GM18511 (cell line): ENCODE results near the gene BDNF.
"Not testable (repeated sequence)": the region's sequence is repeated elsewhere in the genome, so short reads cannot be mapped to it uniquely, and the experiment has no call there.

Experiments
- ATAC-seq: cut with Tn5 transposase; IDR thresholded peaks from one replicate; pipeline ENCODE4 v1.9.1; 2021; ENCODE audit warnings: mild to moderate bottlenecking, moderate library complexity; ENCODE audit not compliant: unreplicated experiment

The BDNF gene

GRCh38 chr11:27672836-27673464 is 27.3 kb downstream of the BDNF start:
- ATAC-seq: no peak

GRCh38 chr11:27665508-27666101 is 34.6 kb downstream of the BDNF start:
- ATAC-seq: not testable (repeated sequence)

GRCh38 chr11:27663326-27663725 is 36.9 kb downstream of the BDNF start:
- ATAC-seq: no peak

- ATAC-seq: no peak
Measured at GRCh38 chr11:27660171-27660570, 40.1 kb downstream of the BDNF start.

- no peak for ATAC-seq
Measured at GRCh38 chr11:27658535-27659236, 41.6 kb downstream of the BDNF start.

GRCh38 chr11:27656806-27657483 is 43.3 kb downstream of the BDNF start:
- ATAC-seq: no peak

- no peak for ATAC-seq
Measured at GRCh38 chr11:27656320-27656719, 43.9 kb downstream of the BDNF start.

- no peak for ATAC-seq
Measured at GRCh38 chr11:27653990-27654758, 46.1 kb downstream of the BDNF start.

- no peak for ATAC-seq
Measured at GRCh38 chr11:27651711-27652110, 48.5 kb downstream of the BDNF start.

GRCh38 chr11:27650988-27651387 is 49.3 kb downstream of the BDNF start:
- no peak for ATAC-seq

GRCh38 chr11:27649800-27650199 is 50.5 kb downstream of the BDNF start:
- ATAC-seq: no peak

- ATAC-seq: no peak
Measured at GRCh38 chr11:27648840-27649239, 51.4 kb downstream of the BDNF start.

- ATAC-seq: no peak
Measured at GRCh38 chr11:27646051-27646818, 54.0 kb downstream of the BDNF start.

- ATAC-seq: no peak
Measured at GRCh38 chr11:27642954-27643353, 57.3 kb downstream of the BDNF start.

GRCh38 chr11:27640954-27641353 is 59.3 kb downstream of the BDNF start:
- ATAC-seq: no peak

GRCh38 chr11:27635567-27636037 is 64.7 kb downstream of the BDNF start:
- ATAC-seq: peak; percentile 76

GRCh38 chr11:27634776-27635175 is 65.5 kb downstream of the BDNF start:
- ATAC-seq: peak; percentile 51

GRCh38 chr11:27634282-27634681 is 66.0 kb downstream of the BDNF start:
- not testable (repeated sequence) for ATAC-seq

GRCh38 chr11:27629023-27629422 is 71.2 kb downstream of the BDNF start:
- not testable (repeated sequence) for ATAC-seq

GRCh38 chr11:27627979-27628378 is 72.3 kb downstream of the BDNF start:
- ATAC-seq: no peak
